Kidney epithelial cell (primary cell): ENCODE results near the gene BCL2L14. TPM values are rescaled to one million over a fixed set of nuclear protein-coding genes. Genes with fewer than 3 reads are reported as not detected.

Source experiments
- DNase-seq: peaks from one replicate; pipeline ENCODE4 v3.0.0-alpha.2; 2010; ENCODE audit warnings: low read depth
- H3K27me3 ChIP-seq: 2 replicates; pipeline ENCODE4 v1.6.0; 2011; ENCODE audit warnings: low read length; ENCODE audit not compliant: control insufficient read depth, insufficient read depth
- H3K36me3 ChIP-seq: 2 replicates; pipeline ENCODE4 v1.5.1; 2011; ENCODE audit warnings: low read length; ENCODE audit not compliant: control insufficient read depth, insufficient read depth
- H3K4me3 ChIP-seq: 2 replicates; pipeline ENCODE4 v1.5.1; 2011; ENCODE audit warnings: low read depth, mild to moderate bottlenecking, control low read depth, low read length
- total RNA-seq: library from RNA; depleted of rRNA; stranded (reverse); fragments of >200 nt; gene quantifications from 2 replicates; pipeline ENCODE4 v1.2.3, GENCODE V29; 2015
- TF ChIP-seq, protein P1 (sequence below): IDR thresholded peaks from 2 replicates; pipeline ENCODE4 v1.5.1; 2011; ENCODE audit warnings: mild to moderate bottlenecking, moderate library complexity, low read length, control low read depth, inconsistent platforms; ENCODE audit not compliant: insufficient read depth, poor library complexity, severe bottlenecking

The BCL2L14 gene
- total RNA-seq: not detected in 2 replicates

DNA sequence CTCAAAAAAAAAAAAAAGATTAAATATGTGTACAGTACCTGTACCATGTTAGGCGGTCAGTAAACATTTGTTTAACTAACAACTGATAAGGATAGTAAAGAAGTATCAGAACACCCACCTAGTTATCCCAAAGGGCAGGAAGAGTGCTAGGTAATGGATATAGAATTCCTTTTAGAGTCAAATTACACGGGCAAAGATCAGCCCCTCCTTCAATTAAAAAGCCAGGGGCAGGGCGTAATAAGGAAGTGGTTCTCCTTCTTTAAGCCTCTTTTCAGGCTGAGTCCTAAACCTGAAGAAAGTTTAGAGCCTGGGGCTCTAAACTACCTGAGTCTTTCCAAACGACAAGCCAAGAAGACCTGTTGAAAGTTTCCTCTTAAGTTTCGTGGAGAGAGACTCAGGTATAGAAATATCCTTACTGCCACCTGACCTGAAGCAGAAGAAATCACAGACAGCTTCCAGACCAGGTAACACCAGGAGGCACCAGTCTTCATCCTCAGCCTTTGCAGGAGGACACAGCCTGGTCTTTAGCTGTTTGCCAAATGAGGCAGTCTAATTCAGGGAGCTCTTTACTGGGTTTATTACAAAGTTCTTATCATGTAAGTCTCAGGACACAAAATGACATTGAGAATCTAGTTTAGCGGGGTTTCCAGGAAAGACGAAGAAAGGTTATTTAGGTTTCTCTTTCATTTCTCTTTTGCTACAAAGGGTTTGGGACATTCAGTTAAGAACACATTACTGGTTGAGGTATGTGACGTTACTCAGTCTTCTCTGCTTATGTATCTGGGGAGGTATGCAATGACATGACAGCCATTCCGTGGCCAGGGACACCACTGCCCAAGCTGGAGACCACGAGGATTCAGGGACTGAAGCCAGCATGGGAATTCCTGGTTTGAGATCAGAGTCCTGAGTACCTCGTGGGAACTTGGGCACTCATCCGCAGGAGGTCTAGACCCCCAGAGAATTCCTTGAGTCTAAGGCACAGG is at the start of gene BCL2L14:
TSS of gene BCL2L14 (plus strand) at position 266 of the 983 bp plus-strand sequence. CDS start 8,367 bp downstream, outside the sequence.
- TF ChIP-seq, protein P1, sequence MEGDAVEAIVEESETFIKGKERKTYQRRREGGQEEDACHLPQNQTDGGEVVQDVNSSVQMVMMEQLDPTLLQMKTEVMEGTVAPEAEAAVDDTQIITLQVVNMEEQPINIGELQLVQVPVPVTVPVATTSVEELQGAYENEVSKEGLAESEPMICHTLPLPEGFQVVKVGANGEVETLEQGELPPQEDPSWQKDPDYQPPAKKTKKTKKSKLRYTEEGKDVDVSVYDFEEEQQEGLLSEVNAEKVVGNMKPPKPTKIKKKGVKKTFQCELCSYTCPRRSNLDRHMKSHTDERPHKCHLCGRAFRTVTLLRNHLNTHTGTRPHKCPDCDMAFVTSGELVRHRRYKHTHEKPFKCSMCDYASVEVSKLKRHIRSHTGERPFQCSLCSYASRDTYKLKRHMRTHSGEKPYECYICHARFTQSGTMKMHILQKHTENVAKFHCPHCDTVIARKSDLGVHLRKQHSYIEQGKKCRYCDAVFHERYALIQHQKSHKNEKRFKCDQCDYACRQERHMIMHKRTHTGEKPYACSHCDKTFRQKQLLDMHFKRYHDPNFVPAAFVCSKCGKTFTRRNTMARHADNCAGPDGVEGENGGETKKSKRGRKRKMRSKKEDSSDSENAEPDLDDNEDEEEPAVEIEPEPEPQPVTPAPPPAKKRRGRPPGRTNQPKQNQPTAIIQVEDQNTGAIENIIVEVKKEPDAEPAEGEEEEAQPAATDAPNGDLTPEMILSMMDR: no peak
- Histone ChIP-seq H3K4me3 (no peak within 1 kb of the TSS), H3K27me3 (peaks cover 5% of the 10 kb centered on the region), H3K36me3 (no peaks in the 10 kb centered on the region)
- no peak for DNase-seq

- H3K4me3 ChIP-seq: no peak overlapping the region
- no peak for DNase-seq
- H3K27me3 ChIP-seq: no peaks in the 10 kb centered on the region
- H3K36me3 ChIP-seq: no peaks in the 10 kb centered on the region
- TF ChIP-seq, protein P1: no peak
These were observed 48.3 kb upstream of the BCL2L14 start for GRCh38 chr12:12022306-12022936.

- DNase-seq: no peak
- TF ChIP-seq, protein P1: no peak
- no peak overlapping the region for H3K4me3 ChIP-seq
These were observed 47.3 kb upstream of the BCL2L14 start for GRCh38 chr12:12023456-12023855.

DNA sequence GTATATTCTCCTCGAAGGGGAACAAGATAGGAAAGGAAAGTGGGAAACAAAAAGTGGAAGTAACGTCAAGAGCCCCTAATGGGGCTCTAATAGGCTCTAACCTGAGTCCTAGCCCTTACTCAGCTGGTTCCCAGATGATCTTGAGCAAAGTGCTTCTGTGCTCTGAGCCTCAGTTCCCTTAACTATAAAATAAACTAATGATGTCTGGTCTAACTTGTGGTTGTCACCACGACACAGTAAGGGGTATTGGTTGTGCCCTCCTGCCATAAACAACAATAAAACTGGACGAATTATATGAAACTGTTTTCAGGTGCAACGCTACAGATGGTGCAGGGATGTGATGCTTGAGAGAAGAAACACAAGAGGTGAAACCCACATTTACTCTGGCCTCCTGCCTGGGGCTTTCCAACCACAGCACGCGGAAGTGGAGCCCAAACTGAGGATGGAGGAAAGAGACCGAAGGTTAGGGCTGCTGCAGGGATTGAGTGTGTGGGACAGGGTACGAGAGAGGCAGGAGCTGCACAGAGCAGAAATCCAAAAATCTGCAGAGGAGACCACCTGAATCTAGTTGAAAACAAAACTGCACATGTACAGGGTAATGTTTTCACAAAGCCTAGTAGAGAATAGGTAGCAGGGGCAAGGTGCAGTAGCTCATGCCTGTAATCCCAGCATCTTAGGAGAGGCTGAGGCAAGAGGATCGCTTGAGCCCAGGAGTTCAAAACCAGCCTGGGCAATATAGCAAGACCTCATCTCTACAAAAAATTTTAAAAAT is 45.6 kb upstream of the BCL2L14 start:
- Histone ChIP-seq H3K27me3 (no peaks in the 10 kb centered on the region), H3K4me3 (no peak overlapping the region), H3K36me3 (no peaks in the 10 kb centered on the region)
- TF ChIP-seq, protein P1: no peak
- DNase-seq: no peak

More at GRCh38 chr12:12023456-12023855, 47.3 kb upstream of the BCL2L14 start:
- no peaks in the 10 kb centered on the region for H3K27me3 ChIP-seq
- H3K36me3 ChIP-seq: no peaks in the 10 kb centered on the region

GRCh38 chr12:12025799-12026386 is 44.8 kb upstream of the BCL2L14 start:
- Histone ChIP-seq H3K4me3 (no peak overlapping the region), H3K36me3 (no peaks in the 10 kb centered on the region), H3K27me3 (no peaks in the 10 kb centered on the region)
- DNase-seq: no peak
- TF ChIP-seq, protein P1: no peak
